ENCODE measurements around the gene GPD1.

GPD1 gene

DNA sequence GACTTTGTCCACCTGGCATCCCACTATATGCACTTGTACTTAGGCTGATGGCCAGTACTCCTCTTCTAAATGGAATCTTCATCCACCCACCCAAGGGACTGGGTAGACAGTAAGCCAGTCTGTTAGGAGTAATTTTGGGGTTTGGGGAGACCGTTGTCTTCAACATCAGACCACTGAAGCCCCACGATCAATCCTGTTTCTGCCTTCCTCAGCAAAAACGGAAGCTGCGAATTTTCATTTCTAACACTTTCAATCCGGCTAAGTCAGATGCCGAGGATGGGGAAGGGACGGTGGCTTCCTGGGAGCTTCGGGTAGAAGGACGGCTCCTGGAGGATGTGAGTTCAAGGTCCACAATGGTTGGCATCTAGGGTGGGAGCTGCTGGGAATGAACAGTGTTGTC lies 16.7 kb upstream of the GPD1 start:
- TF ChIP-seq CTCF (conservative IDR thresholded peaks at IDR 0.05; ENCODE audit: low read depth, low read length): no peak
- DNase-seq (ENCODE audit: low read depth): no peak
- H3K4me3 ChIP-seq (ENCODE audit: low read depth, low read length): no peak overlapping the region

DNA sequence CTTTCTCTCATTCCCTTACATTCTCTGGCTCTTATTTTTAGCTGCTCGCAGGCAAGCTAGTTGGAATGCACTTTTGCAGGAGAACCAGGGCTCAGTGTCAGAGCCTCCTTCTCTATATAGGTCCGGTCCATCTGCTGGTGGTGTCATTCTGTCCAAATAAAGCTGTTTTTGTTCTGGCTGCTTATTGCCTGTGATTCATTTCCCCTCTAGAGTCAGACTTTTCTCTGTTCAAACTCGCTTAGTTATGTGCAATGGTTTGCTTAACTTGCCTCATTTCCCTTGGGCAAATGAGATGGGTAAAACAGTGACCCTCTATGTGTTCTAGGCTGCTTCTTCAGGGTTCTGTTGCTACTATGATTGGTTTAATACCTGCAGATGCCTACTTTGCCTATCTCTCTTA lies 15.8 kb upstream of the GPD1 start:
- H3K4me3 ChIP-seq (ENCODE audit: low read depth, low read length): no peak overlapping the region
- peak; percentile 64 for DNase-seq (ENCODE audit: low read depth)
- no peak for TF ChIP-seq CTCF (conservative IDR thresholded peaks at IDR 0.05; ENCODE audit: low read depth, low read length)

DNA sequence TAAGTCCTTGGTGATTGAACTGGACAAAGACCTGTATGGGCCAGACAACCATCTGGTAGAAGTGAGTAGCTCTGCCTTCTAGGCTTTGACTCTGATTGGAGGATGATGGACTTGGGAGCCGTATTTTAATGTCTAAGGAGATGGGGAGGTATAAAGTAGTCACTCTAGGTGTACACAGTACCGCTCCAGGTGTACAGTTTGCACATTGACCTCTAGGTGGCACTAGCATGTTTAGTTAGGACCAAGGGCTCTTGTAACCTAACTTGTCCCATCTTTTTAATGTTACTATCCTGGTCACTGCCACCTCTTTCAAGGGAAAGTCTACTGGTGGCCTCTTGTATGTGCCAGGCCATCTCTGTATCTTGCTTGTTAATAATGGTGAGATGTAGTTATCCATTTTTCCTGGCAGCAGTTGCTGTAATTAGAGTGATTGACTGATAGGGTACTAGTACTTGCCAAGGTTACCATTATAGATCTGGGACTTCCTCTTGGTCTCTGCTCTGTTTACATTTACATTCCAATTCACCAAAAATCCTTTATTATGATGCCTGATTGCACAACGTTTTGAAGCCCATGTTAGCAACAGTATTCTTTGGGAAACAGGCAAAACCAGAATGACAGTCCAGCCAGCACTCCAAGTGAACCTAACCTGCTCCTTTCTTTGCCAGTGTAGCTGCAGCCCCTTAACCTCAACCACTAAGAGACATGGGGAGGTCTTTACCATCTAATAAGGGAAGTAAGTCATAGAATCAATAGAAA lies 15.1 kb upstream of the GPD1 start:
- DNase-seq (ENCODE audit: low read depth): peak; percentile 71
- H3K4me3 ChIP-seq (ENCODE audit: low read depth, low read length): no peak overlapping the region
- TF ChIP-seq CTCF (conservative IDR thresholded peaks at IDR 0.05; ENCODE audit: low read depth, low read length): peak; percentile 81

- H3K4me3 ChIP-seq (ENCODE audit: low read depth, low read length): no peak overlapping the region
- no peak for DNase-seq (ENCODE audit: low read depth)
- TF ChIP-seq CTCF (conservative IDR thresholded peaks at IDR 0.05; ENCODE audit: low read depth, low read length): no peak
These were observed 14.1 kb upstream of the GPD1 start for GRCh38 chr12:50089730-50090129.

DNA sequence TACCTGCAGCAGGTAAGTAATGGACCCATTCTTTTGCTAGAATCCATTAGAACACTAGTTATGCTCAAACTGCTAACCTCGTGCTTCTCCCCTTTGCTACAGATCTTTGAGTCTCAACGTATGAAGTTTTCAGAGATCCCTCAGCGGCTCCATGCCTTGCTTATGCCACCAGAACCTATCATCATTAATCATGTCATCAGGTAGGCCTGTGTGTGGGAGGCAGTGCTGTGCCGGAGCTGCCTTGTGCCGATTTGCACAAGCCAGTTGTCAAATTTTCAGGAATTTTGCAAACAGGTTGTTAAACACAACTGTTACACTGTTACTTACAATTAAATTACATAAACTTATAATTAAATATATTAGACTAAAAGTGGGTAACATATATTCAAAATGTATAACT lies 13.4 kb upstream of the GPD1 start:
- DNase-seq (ENCODE audit: low read depth): no peak
- no peak overlapping the region for H3K4me3 ChIP-seq (ENCODE audit: low read depth, low read length)
- TF ChIP-seq CTCF (conservative IDR thresholded peaks at IDR 0.05; ENCODE audit: low read depth, low read length): no peak

DNA sequence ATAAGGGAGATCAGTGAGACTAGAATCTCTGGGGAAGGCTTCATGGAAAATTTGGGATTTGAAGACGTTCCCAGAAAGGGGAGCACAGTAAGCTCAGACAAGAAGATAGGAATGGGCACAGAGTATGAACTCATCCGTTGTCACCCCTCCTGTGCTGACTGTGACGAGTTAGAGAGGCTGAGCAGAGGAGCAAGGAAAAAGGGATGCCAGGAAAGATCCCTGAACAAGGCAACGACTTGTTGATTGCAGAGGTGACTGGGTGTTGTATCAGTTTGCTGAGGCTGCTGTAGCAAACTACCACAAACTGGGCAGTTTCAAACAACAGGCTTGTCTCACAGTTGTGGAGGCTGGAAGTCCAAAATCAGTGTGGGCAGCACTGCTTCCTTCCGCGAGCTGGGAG lies 5.9 kb upstream of the GPD1 start:
- H3K4me3 ChIP-seq (ENCODE audit: low read depth, low read length): no peak overlapping the region
- no peak for TF ChIP-seq CTCF (conservative IDR thresholded peaks at IDR 0.05; ENCODE audit: low read depth, low read length)
- DNase-seq (ENCODE audit: low read depth): no peak
